ENCODE measurements around the gene ADCY5.

GRCh38 chr3:123375014-123375940 lies 73.6 kb downstream of the ADCY5 start:
- TF ChIP-seq POLR2AphosphoS5 (IDR thresholded peaks at IDR 0.05; ENCODE audit: low read depth, low read length) (no peak), SIN3A (IDR thresholded peaks at IDR 0.05; ENCODE audit: borderline replicate concordance, insufficient read depth, low read length) (no peak), TAF1 (IDR thresholded peaks at IDR 0.05; ENCODE audit: borderline replicate concordance, insufficient read depth, low read length) (no peak), REST (IDR thresholded peaks at IDR 0.05; ENCODE audit: insufficient read depth in 1 of 2, low read depth in 2 of 2, low read length in 2 of 2) (no peak)

Data from PFSK-1 (cell line).